H1 (cell line): Measurements from ENCODE around the gene C11orf58. TPM values are rescaled to one million over a fixed set of nuclear protein-coding genes. Genes with fewer than 3 reads are reported as not detected.

ENCODE experiments used
- CBX5 ChIP-seq: fragments of 300-800, 300-1000 bp; sonication (generic); IDR thresholded peaks from 2 replicates; pipeline ENCODE4 v1.7.1; 2016; ENCODE audit warnings: antibody characterized with exemption, low read length, low read depth
- CHD7 ChIP-seq: fragments of 300-600 bp; sonication (generic); IDR thresholded peaks from 2 replicates; pipeline ENCODE4 v1.7.1; 2012; ENCODE audit warnings: low read length, moderate library complexity, mild to moderate bottlenecking, inconsistent platforms; ENCODE audit not compliant: insufficient replicate concordance
- CREB1 ChIP-seq: IDR thresholded peaks from 2 replicates; pipeline ENCODE4 v1.6.1; 2012; ENCODE audit warnings: inconsistent platforms
- RBBP5 ChIP-seq: IDR thresholded peaks from 2 replicates; pipeline ENCODE4 v1.7.1; 2012; ENCODE audit warnings: low read depth, mild to moderate bottlenecking, inconsistent platforms, low read length, moderate library complexity, borderline replicate concordance
- TCF12 ChIP-seq: IDR thresholded peaks from 2 replicates; pipeline ENCODE4 v1.6.1; 2011; ENCODE audit warnings: low read depth, mild to moderate bottlenecking, low read length
- ZNF274 ChIP-seq: IDR thresholded peaks from 2 replicates; pipeline ENCODE4 v1.7.0; 2012; ENCODE audit warnings: low read length, borderline replicate concordance; ENCODE audit errors: extremely low read depth
- polyA plus RNA-seq, 7 experiments: library from polyadenylated mRNA; depleted of rRNA in 3 of 7; stranded (reverse) in 5 of 7; unstranded in 2 of 7; fragments of >200 nt in 5 of 7; fragments of 200-250 nt in 2 of 7; gene quantifications; 1 replicate in 5 of 7; 2 replicates in 1 of 7; 4 replicates in 1 of 7; pipeline versions ENCODE4 v1.2.1 to v1.2.3, GENCODE V29; 2011 to 2013; ENCODE audit warnings: missing spikeins in 2 of 7, mixed read lengths in 2 of 7
- total RNA-seq: library from RNA; stranded (reverse); fragmentation: NEBNext Ultra II Directional; extraction: Animal tissue kit (Norgen Biotek cat#: 25700); gene quantifications from 2 replicates; pipeline ENCODE4 v1.2.1, GENCODE V29; 2021

C11orf58 gene
- total and polyA plus RNA-seq, 2 of the 8 experiments (the other 6 are each of a cell fraction or from before 2014, with no cell fraction given) = 70.7 to 181 TPM

- TF ChIP-seq CHD7 (no peak), CREB1 (no peak), RBBP5 (no peak), CBX5 (no peak), ZNF274 (no peak), TCF12 (no peak)
Observed at GRCh38 chr11:16784097-16784496, 45.6 kb downstream of the C11orf58 start (continued).
